GM23248 (cell line): ENCODE data around the gene WRAP53.

ENCODE experiments used
- EZH2 ChIP-seq: fragments of 200-600 bp; sonication (generic); IDR thresholded peaks from 2 replicates; pipeline ENCODE4 v1.6.1; 2018; ENCODE audit warnings: antibody characterized with exemption, mild to moderate bottlenecking; ENCODE audit not compliant: insufficient read depth, poor library complexity, severe bottlenecking
- EZH2phosphoT487 ChIP-seq: fragments of 200-600 bp; sonication (generic); IDR thresholded peaks from 2 replicates; pipeline ENCODE4 v1.6.1; 2018; ENCODE audit warnings: antibody characterized with exemption, moderate library complexity, mild to moderate bottlenecking, low read depth; ENCODE audit not compliant: insufficient read depth

GRCh38 chr17:7742729-7743128 is 54.5 kb downstream of the WRAP53 start:
- TF ChIP-seq EZH2 (no peak), EZH2phosphoT487 (no peak)
